AG04449 (cell line): ENCODE data around the gene PITPNB.

ENCODE experiments used
- CTCF ChIA-PET: fragments of 350-600 bp; formaldehyde crosslinking; extraction: SDS; loops from one replicate; lab custom pipeline; 2021; ENCODE audit warnings: antibody characterized with exemption; lab: Yijun Ruan, JAX
- POLR2A ChIA-PET: fragments of 400-600, 350-600 bp; formaldehyde crosslinking; extraction: SDS; loops from one replicate; lab custom pipeline; 2020; ENCODE audit warnings: antibody characterized with exemption, inconsistent platforms; lab: Yijun Ruan, JAX
- DNase-seq: peaks from one replicate; pipeline ENCODE4 v3.0.0-alpha.2; 2010; ENCODE audit warnings: low read depth, low spot score
- H3K4me3 ChIP-seq: 2 replicates; pipeline ENCODE4 v1.5.1; 2011; ENCODE audit warnings: low read depth, mild to moderate bottlenecking, control low read depth, low read length
- CTCF ChIP-seq: IDR thresholded peaks from one replicate; pipeline ENCODE4 v1.5.1; 2011; ENCODE audit warnings: mild to moderate bottlenecking, moderate library complexity, low read length, control low read depth, inconsistent platforms; ENCODE audit not compliant: insufficient read depth; ENCODE audit errors: missing control alignments

PITPNB gene

GRCh38 chr22:27900153-27900552, 18.9 kb downstream of the PITPNB start:
- ChIA-PET CTCF (interaction anchor here (1.4 to 11.3 kb wide), 2 partner anchors 13 to 16 kb away, joined by 3 to 136 read pairs; no protein-coding TSS in a partner anchor), POLR2A (no interaction called here)
- no peak for DNase-seq
- no peak overlapping the region for H3K4me3 ChIP-seq
- no peak for TF ChIP-seq CTCF

- TF ChIP-seq CTCF: no peak
- H3K4me3 ChIP-seq: no peak overlapping the region
- POLR2A ChIA-PET: no interaction called here
- no peak for DNase-seq
- CTCF ChIA-PET: interaction anchor here (1.4 to 11.3 kb wide), 2 partner anchors 12 to 24 kb away, joined by 5 to 136 read pairs; no protein-coding TSS in a partner anchor
Measured at GRCh38 chr22:27896245-27896644, 22.8 kb downstream of the PITPNB start.

- no peak for TF ChIP-seq CTCF
- ChIA-PET POLR2A (no interaction called here), CTCF (interaction anchor here (1.4 to 11.3 kb wide), 2 partner anchors 12 to 25 kb away, joined by 5 to 136 read pairs; no protein-coding TSS in a partner anchor)
- no peak for DNase-seq
- no peak overlapping the region for H3K4me3 ChIP-seq
Measured at GRCh38 chr22:27895600-27895999, 23.5 kb downstream of the PITPNB start.

- no peak for TF ChIP-seq CTCF
- CTCF ChIA-PET: interaction anchor here (1.9 kb wide), 1 partner anchor 118 kb away, joined by 7 read pairs; no protein-coding TSS in a partner anchor
- no peak overlapping the region for H3K4me3 ChIP-seq
- no peak for DNase-seq
- POLR2A ChIA-PET: no interaction called here
Measured at GRCh38 chr22:27892811-27893210, 26.2 kb downstream of the PITPNB start.

- ChIA-PET POLR2A (no interaction called here), CTCF (interaction anchor here (0.9 to 4.5 kb wide), 5 partner anchors 12 to 118 kb away, joined by 3 to 35 read pairs (median 4); no protein-coding TSS in a partner anchor)
- DNase-seq: no peak
- no peak for TF ChIP-seq CTCF
- H3K4me3 ChIP-seq: no peak overlapping the region
Measured at GRCh38 chr22:27892064-27892463, 27.0 kb downstream of the PITPNB start.

- CTCF ChIA-PET: interaction anchor here (0.6 to 20.7 kb wide), 9 partner anchors 9 to 941 kb away, joined by 3 to 514 read pairs (median 6); no protein-coding TSS in a partner anchor
Measured at GRCh38 chr22:27888310-27888709, 30.7 kb downstream of the PITPNB start.

More at GRCh38 chr22:27888310-27888709, 30.7 kb downstream of the PITPNB start:
- H3K4me3 ChIP-seq: no peak overlapping the region
- TF ChIP-seq CTCF: no peak
- POLR2A ChIA-PET: no interaction called here
- no peak for DNase-seq
